ENCODE results near the gene EPHA4. TPM values are rescaled to one million over a fixed set of nuclear protein-coding genes. Genes with fewer than 3 reads are reported as not detected.

Gene EPHA4
- total and polyA plus RNA-seq, 11 donors, result 4.2 to 35.2 (median 19.5) TPM

GRCh38 chr2:221446140-221446539 lies 126.0 kb downstream of the EPHA4 start:
- WGBS, 4 donors, result 98 to 99% (median 98%) methylated on average over 2 of the region's 2 CpGs
- TF ChIP-seq POLR2A (IDR thresholded peaks at IDR 0.05), result no peak
- TF ChIP-seq, protein P1, sequence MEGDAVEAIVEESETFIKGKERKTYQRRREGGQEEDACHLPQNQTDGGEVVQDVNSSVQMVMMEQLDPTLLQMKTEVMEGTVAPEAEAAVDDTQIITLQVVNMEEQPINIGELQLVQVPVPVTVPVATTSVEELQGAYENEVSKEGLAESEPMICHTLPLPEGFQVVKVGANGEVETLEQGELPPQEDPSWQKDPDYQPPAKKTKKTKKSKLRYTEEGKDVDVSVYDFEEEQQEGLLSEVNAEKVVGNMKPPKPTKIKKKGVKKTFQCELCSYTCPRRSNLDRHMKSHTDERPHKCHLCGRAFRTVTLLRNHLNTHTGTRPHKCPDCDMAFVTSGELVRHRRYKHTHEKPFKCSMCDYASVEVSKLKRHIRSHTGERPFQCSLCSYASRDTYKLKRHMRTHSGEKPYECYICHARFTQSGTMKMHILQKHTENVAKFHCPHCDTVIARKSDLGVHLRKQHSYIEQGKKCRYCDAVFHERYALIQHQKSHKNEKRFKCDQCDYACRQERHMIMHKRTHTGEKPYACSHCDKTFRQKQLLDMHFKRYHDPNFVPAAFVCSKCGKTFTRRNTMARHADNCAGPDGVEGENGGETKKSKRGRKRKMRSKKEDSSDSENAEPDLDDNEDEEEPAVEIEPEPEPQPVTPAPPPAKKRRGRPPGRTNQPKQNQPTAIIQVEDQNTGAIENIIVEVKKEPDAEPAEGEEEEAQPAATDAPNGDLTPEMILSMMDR (IDR thresholded peaks at IDR 0.05), result no peak
- intact Hi-C loops (cut with DNase I), result loop anchor here in 6 of 10 donors (10.0 kb wide), 5 partner anchors 69 to 761 kb away; partner anchors contain the start of gene EPHA4 (in 1 of the 6)
- no peaks in the 10 kb centered on the region for H3K27me3 ChIP-seq
- no peak for DNase-seq
- no peaks in the 10 kb centered on the region for H3K9me3 ChIP-seq
- ATAC-seq, result no peak
- H3K36me3 ChIP-seq, result peaks cover 0 to 25% (median 12%) of the 10 kb centered on the region in 9 donors
- no peak overlapping the region for H3K4me3 ChIP-seq
- peaks cover 0 to 29% (median 11%) of the 10 kb centered on the region in 12 donors for H3K4me1 ChIP-seq
- no peak overlapping the region for H3K27ac ChIP-seq

- Histone ChIP-seq H3K9me3 (no peaks in the 10 kb centered on the region), H3K36me3 (peaks cover 0 to 37% (median 17%) of the 10 kb centered on the region in 9 donors), H3K4me1 (peaks cover 0 to 27% (median 12%) of the 10 kb centered on the region in 12 donors), H3K4me3 (no peak overlapping the region), H3K27ac (peak overlapping the region in 10 of 12 donors; percentile 10 to 76 (median 40)), H3K27me3 (no peaks in the 10 kb centered on the region)
- ATAC-seq (peak; percentile 84 to 98 (median 94)), DNase-seq (peak in 4 of 5 donors; percentile 29 to 74 (median 62))
- intact Hi-C loops (cut with DNase I), result loop anchor here in 9 of 10 donors (5.0 to 10.0 kb wide), 6 partner anchors 71 to 759 kb away; partner anchors contain the start of gene EPHA4 (in 6 of the 9)
- TF ChIP-seq, protein P1 (IDR thresholded peaks at IDR 0.05), result no peak
- TF ChIP-seq POLR2A (IDR thresholded peaks at IDR 0.05), result no peak
- WGBS, 4 donors, result 13 to 22% (median 16%) methylated on average over 2 of the region's 2 CpGs
These were observed 128.0 kb downstream of the EPHA4 start for GRCh38 chr2:221444106-221444505.

DNA sequence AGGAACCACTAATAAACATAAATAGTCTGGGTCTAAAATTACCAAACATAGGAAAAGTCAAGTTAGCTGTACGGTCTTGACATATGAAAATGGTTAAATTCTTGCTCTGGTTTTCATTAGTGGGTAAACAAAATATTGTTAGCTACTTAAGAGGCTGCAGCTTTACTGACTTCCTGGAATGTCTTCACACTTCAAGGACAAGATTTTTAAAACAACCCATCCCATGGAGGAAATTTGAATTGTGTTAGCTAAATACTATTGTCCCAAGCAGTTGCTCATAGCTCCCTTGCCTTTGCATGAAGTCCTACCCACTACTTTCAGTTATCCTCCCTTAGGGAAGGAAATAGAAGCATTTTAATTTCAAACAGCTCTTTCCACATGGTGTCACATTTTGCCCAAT lies 128.5 kb downstream of the EPHA4 start:
- Histone ChIP-seq H3K9me3 (no peaks in the 10 kb centered on the region), H3K27ac (peak overlapping the region in 8 of 12 donors; percentile 7 to 76 (median 56)), H3K4me1 (peaks cover 0 to 27% (median 12%) of the 10 kb centered on the region in 12 donors), H3K27me3 (no peaks in the 10 kb centered on the region), H3K4me3 (no peak overlapping the region), H3K36me3 (peaks cover 0 to 40% (median 17%) of the 10 kb centered on the region in 9 donors)
- ATAC-seq, result peak in 1 of 4 donors; percentile 14
- intact Hi-C loops (cut with DNase I), result loop anchor here in 9 of 10 donors (5.0 to 10.0 kb wide), 6 partner anchors 71 to 759 kb away; partner anchors contain the start of gene EPHA4 (in 6 of the 9)
- no peak for DNase-seq
- 75 to 88% (median 81%) methylated on average over 1 of the region's 1 CpG for WGBS, 4 donors
- no peak for TF ChIP-seq POLR2A (IDR thresholded peaks at IDR 0.05)

- H3K9me3 ChIP-seq, result no peaks in the 10 kb centered on the region
- DNase-seq, result no peak
- ATAC-seq, result no peak
- TF ChIP-seq POLR2A (IDR thresholded peaks at IDR 0.05), result no peak
- TF ChIP-seq, protein P1 (IDR thresholded peaks at IDR 0.05), result no peak
- peaks cover 0 to 24% (median 12%) of the 10 kb centered on the region in 12 donors for H3K4me1 ChIP-seq
- peaks cover 0 to 50% (median 17%) of the 10 kb centered on the region in 9 donors for H3K36me3 ChIP-seq
- WGBS, 4 donors, result 94 to 97% (median 95%) methylated on average over 4 of the region's 4 CpGs
- H3K27me3 ChIP-seq, result no peaks in the 10 kb centered on the region
- no peak overlapping the region for H3K27ac ChIP-seq
- intact Hi-C loops (cut with DNase I), result loop anchor here in 9 of 10 donors (5.0 to 10.0 kb wide), 6 partner anchors 73 to 757 kb away; partner anchors contain the start of gene EPHA4 (in 6 of the 9)
- H3K4me3 ChIP-seq, result no peak overlapping the region
These were observed 130.0 kb downstream of the EPHA4 start for GRCh38 chr2:221442128-221442527.
